Endometrium (tissue), 2 donors: ENCODE results near the gene ROBO1.

Source experiments
- FAIRE-seq: peaks from 2 replicates; lab custom pipeline; 2012; peaks lifted over from hg19 to GRCh38; lab: Jason Lieb, UNC
- donor health status: control.
- donor health status: control.

The ROBO1 gene

DNA sequence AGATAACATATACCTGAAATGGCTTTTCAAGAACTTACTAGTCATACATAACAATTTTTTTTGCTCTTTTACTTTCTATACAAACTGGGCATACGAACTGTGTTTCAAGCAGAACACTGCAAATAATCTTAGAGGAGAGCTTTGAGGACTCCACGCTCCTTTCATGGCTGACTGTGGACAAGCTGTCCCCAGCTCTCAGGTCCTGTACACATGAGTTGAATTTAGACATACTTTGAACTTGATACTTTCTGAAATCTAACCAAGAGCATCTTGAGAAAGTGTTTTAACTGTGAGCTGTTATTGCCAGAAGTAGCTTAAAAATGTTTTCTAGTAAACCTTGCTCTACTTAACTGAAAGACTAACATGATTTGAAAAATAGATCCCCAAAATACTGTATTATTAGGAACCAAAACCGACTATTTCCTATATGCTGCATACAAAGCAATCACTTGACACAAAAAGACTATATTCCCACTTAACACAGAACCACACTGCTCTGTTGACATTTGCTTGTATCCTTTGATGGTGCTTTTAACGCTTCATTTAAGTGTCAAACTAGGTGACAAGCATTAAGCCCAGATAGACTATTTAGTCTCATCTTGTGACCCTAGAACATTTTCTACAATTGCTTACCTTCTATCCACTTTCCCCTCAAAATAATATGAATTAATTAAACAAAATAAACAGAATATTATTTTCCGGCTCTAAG lies 755.8 kb downstream of the ROBO1 start:
- no peak for FAIRE-seq

DNA sequence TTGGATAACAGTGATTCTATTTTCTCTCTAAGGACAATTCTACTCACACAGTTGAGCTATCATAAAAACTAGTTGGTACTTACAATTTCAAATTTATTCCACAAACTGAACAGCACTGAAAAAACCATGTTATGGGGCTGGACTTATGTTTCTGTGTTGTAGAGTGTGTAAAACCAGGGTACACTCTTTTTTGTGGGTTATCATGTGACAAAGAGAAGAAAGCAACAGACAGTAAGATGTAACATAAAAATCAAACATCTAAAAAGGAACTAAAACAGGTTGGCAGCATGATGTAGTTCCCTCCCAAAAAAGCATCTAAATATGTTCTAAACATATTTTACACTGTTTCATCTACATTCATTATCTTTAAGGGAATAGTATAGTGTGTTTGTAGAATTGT lies 757.9 kb downstream of the ROBO1 start:
- FAIRE-seq, result no peak

DNA sequence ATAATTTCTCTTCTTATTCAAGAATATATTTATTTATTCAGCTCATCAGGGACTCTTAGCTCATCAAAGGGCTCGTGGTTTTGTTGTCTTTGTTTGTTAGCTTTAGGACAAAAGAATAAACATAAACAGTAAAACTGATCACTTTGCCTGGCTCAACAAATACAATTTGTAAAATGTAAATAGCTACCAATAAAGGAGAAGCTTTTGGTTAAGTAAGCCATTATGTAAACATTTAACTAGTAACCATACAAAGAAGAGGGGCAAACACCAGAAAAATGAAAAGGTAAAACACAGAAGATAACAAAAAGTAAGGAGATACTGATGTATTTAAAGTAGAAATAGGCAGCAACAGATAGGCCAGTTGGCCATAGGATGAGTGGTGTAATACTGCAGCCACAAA lies 761.7 kb downstream of the ROBO1 start:
- no peak for FAIRE-seq

DNA sequence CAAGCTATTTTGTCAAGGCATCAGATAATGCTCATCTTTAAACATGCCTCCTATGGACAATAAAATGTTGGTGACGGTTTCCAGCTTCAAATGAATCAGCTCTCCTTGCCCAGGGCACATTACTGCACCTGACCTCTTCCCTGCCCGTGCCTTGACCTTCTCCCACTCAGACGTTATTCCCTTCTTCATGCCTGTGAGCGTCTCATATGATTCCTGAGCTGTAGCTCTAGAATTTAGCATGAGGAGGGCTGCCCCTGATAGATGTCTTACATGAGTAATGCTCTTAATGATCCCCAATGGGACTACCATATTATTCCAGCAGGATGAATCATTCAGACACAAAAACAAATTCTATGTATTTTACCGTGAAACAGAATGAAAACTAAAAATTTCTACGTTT lies 762.7 kb downstream of the ROBO1 start:
- FAIRE-seq, result no peak

DNA sequence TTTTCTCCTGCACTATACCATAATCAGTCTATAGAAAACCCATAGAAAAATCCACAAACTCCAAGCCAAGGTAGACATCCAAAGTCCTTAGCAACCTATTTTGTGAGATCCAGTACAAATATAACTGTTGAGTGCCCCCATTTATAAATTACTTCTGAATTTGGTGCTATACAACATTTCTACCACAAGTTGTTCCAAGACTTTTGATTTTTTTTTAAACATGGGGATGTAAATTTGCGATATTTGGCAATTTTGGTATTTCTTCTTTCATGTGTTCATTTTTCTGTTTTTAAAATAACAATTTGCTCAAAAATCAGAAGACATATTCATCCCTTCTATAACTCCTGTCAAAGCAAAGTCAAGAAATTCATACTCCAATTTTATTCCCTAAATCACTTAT lies 763.8 kb downstream of the ROBO1 start:
- FAIRE-seq, result no peak

DNA sequence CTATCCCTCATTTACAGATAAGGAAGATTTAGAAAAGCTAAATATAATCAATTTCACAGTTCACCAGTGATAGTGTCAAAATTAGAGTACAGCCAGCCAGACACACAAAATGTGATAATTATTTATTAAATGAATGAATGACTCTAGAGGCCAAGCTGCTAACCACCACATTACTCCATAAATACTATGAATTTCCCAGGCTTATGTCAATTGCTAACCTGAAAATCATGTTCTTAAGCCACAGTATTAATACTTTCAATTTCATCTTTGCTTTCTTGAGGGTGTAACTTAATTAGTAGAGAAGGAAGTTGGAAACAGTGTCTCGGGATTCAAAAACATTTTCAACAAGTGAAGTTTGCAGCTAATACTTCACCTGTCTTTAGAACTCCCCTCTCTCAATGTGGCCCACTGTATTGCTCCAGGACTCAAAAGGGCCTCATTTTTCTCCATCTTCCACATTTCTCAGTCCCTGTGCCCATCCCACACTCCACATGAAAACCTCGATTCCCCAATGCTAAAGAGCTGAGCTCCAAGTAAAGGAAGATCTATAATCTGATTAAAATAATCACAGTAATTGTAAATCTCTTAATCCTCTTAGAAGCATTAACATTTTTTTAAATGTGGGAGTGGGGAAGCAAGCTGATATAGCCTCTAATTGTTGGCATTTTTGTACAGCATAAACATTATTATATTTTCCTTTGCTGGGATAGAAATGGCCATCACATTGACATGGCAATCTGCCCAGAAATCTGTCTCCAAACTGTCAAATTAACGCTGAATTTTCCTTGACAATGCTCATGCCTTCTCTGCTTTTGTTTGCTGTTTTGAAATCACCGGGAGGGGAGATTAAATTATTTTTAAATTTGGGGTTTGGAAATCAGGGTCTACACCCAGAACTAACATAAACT lies 765.1 kb downstream of the ROBO1 start:
- no peak for FAIRE-seq

DNA sequence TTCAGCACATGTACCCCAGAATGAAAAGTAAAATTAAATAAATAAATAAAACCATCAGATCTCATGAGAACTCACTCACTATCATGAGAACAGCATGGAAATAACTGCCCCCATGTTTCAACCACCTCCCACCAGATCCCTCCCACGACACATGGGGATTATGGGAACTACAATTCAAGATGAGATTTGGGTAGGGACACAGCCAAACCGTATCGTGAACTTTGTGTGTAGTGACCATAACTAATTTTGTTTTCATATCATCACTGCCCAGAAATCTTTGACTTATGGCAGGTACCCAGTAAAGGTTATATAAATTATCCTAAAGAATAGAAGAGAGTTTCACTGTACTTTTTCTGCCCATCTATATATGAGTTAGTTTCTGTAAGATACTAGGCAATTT lies 766.5 kb downstream of the ROBO1 start:
- no peak for FAIRE-seq

DNA sequence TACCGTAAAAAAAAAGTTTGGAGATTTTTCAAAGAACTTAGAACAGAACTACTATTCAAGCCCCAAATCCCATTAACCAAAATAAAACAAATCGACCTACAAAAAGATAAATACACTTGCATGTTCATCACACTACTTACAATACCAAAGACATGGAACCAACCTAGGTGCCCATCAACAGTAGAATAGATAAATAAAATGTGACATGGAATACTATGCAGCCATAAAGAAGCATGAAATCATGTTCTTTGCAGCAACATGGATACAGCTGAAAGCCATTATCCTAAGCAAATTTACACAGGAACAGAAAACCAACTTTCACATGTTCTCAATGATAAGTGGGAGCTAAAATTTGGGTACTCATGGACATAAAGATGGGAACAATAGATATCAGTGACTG lies 768.7 kb downstream of the ROBO1 start:
- FAIRE-seq, result no peak

DNA sequence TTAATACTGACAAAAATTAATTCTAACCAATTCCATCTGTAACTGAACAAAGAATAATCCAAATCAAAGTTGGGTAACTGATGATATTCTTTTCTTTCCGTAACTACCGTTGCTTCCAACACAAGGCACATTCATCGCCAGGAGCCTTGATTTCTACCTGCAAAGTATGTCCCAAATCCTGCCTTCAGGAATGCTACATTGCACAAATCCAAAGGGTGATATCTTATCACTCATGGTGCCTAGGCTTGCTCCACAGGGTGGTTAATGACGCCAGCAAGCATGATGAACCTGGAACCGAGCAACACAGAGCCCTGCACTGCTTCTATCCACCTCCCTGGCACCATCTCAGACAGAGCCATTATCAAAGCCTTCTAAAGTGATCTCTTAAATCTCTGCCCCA lies 772.7 kb downstream of the ROBO1 start:
- no peak for FAIRE-seq

DNA sequence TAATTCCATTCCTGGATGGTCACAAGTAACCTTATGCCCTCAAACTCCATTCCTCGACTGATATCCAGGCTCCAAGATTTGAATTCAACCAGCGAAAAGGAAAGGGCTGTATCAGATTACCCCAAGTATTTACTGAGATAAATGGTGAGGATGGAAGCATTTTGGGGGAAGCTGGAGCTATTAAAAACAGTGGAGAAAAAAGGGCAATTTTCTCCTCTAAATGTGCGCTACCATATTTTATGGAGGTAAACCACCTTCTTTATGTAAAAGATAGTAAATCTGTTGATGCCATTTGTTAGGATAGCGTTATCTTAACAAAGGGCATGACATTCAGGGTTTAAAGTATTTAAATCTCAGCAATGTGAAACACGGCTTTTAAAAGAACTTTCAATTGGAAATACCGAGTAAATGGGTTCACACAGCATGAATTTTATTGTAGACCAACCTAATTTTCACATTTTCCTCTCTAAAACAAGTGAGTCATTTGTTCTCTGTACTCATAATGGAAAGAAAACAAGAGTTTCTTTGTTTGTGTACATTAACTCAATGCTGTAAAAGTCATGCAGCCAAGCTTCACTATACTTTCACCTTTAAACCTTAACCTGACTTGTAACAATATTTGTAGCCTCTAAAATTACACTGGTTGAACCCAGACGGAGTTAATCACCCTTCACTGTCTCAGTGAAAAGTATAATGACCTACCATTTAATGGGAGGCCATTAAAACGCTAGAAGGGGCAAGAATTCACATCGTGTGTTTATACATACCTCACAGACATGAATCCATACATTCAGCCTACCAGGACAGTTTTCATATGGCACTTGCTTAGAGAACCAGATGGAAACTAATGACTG lies 773.4 kb downstream of the ROBO1 start:
- no peak for FAIRE-seq

DNA sequence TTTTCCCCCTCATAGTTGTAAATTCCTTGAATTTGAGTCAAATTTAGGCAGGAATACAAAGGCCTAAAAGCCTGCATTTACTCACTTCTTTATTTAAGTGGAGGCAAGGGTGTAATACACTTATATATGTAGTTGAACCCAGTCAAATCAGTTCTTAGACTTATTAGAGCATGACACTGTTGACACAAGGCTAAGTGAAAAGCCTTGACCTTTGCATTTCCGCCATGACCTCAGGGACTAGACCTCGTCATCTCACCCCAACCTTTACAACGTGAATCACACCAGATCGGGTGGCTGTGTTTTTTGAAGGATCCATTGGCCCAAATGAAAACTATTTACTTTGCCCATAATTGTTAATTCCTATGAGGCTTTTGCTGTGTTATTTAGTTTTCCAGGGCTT lies 774.4 kb downstream of the ROBO1 start:
- FAIRE-seq, result no peak

DNA sequence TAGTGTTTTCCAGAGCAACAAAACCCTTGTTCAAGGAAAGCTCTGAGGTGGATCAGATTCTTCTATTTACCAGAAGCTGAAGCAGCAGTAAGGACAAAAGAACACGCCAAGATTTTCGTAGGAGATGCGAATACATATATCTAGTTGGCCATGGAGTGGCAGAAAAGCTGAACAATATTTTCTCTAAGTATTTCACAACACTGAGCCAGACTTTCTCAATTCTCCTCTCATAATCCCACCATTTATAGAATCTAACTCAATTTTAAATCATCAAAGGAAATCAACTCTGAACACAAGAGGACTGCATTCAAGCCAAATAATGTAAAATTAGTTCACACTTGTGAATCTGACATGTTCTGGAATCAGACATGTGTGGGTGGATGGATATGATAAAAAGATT lies 775.0 kb downstream of the ROBO1 start:
- FAIRE-seq, result no peak

DNA sequence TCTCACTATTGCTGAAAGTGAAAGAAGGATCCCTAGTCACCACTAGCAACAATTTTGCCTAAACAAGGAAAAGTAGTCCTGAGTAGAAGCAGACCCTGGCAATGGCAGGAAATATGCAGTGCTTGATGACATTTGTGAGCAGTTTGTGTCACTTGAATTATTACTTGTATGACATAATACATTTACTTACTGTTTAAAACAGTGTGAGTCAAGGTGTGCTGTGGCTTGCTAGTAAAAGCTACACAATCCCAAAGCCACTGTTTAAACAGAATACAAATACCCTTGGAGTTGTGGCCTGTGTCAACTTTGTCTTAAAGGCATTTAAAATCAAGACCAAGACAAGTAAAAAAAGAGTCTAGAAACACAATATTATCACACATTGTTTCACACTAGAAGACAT lies 775.4 kb downstream of the ROBO1 start:
- no peak for FAIRE-seq

DNA sequence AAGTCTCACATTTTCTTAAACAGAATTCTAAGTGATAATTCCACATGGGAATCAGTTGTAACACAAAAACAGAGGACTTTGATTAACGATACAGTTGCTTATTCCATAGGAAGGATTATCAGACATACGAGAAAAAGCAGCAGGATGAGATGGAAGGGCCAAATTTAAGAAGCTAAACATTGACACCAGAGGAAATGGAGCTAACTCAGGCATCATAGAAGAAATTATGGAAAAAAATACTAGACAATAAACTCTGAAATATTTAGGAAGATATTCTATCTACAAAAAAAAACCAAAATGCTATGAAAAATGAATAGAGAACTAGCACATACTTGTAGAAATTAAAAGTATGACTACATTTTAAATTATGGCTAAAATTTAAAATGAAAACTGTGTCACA lies 776.1 kb downstream of the ROBO1 start:
- no peak for FAIRE-seq

DNA sequence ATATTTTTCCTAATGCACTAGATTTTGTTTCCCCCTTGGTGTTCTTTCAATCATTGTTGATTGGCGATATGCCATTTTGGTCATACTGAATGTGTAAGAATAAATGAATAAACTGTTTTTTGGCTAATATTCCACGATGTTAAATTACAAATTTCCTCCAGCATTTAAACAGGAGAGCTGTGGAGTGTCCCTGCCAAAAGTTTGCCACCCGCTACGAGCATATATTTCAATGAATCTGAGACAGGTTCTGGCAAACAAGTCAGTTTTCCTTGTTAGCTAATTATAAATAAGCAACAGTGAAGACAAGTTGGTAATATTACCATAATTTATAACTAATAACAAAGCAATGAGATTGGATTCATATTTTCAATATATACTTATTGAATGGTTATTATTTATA lies 777.6 kb downstream of the ROBO1 start:
- no peak for FAIRE-seq

DNA sequence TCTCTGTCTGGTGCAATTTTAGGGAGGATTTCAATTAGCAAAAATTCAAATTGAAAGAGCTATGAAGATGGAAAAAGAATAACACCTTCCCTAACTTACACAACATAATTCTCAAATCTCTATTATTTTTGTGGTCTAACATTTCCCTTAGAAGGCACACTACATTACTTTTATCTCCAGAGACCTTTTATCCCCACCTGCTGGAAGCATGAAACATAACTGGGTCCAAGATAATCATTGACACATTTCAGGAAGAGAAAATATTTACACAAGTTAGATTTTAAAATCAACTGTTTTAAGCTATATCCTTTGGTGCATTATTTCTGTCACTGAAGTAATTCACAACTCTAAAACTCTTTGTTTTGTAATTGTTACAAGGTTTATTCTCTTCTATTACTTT lies 779.5 kb downstream of the ROBO1 start:
- peak; percentile 87 for FAIRE-seq

DNA sequence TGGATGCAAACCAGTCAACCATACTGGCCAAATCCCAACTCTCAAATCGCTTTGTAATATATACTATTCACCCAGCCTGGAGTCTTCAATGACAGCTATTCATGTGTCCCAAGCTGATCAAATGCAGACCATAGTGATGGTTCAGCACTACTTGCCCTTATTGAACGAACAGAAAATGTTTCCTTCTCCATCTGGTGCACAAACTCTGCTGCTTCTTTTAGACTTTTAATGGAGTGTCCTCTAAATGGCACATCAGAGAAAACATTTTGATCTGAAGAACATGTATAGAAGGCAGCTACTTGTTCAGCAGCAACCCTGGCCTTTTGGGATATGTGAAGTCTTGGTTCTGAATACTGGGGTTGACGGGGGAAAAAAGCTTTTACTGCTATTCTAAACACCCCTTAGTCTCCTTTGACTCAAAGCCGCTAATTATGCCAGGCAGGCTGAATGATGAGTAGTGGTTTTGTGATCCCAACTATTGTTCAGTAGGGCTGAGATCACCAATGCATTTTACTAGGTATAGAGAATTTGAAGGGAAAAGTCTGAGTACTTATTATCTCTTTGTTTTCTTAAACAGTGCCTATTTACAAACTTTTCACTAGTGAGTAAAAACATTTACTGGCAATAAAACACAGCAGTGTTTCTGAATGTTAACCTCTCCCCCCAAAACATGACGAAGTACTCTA lies 781.2 kb downstream of the ROBO1 start:
- peak; percentile 89 for FAIRE-seq

DNA sequence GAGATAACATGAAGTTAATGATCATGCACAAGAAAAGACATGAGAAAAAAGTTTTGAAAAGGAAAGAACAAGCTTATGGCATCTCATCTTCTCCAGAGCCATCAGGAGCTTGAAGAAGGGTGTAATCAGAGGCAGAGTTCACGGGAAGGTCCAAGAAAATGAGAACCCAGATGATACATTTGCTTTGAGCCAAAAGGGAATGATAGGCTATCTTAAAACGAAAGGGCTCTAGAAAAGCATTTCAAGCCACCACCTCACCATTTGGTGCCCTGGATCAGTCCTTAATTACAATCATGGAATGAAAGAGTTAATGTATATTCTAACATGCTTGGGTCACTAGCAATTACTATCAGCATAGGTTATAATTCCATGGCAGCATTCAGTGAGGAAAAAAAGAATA lies 781.8 kb downstream of the ROBO1 start:
- FAIRE-seq, result no peak

DNA sequence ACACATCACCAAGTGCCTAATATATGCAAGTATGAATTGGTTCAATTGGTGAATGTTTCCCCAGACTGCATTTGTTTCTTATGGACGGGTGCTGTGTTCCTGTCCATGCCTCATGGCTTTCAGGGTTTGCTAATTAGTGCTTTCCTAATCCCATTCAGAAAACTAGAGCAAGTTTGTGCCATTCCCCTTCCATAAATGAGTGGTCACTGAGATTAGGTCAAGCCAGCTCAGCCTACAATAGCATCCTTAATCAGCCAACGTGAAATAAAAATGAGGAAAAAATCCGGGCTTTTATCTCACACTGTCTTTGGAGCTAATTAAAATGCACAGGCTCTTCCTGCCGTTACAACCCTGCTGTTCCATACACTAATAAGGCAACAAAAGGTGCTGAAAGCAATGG lies 788.8 kb downstream of the ROBO1 start:
- no peak for FAIRE-seq

DNA sequence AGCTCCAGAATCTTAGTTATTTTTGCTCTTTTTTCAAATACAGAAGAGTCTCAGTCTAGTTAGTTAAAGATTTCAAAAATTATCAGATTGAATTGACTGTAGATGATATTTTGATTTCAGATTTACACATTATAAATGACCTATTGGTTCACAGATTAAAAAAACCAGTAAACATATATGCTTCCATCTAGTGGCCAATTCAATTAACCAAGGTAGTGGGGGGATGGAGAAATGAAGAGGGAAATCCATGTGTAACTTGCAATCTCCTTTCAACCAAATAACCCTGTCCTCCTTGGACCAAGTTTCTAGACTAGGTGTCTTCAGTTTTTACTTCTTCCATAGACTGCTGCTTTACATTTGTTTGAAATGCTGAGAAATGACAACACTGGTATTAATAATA lies 789.8 kb downstream of the ROBO1 start:
- FAIRE-seq, result peak; percentile 53

DNA sequence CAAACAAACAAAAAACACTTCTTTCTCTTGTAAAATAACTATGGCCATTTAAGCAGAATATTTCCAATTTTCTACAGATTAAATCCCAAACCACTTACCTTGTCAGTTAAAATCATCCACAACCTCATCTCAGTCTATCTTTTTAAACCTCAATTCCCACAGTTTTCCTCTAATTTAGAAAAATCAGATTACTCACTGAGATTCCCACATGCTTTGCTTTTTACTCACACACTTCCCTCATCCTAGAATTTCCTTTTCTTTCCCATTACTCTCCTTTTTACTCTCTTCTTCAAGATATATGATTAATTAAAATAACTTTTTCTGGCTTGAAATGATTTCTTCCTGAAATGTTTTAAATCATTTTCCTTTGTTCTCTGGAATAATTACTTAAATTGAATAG lies 790.7 kb downstream of the ROBO1 start:
- no peak for FAIRE-seq

DNA sequence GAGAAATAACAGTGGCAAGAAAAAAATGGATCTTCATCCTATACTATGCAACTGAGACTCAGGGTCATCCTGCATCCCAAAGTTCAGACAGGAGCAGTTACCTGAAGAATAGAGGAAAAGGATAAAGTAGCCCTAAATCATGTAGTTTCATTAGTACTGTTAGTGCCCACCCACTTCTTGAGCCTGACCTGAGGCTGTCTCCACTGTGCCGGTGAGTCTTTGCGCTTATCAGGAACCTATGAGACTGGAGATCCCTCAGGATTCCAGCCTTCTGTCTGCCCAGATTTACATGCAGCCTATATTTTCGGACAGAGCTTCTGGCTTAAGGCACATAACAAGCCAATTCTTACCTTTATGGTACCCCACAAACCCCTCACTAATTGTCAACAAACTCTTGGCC lies 791.6 kb downstream of the ROBO1 start:
- FAIRE-seq, result no peak
